ENCODE data around the gene LDLRAD3.

LDLRAD3 gene

GRCh38 chr11:36222831-36223635 lies 279.2 kb downstream of the LDLRAD3 start:
- Histone ChIP-seq H3K9me3 (ENCODE audit: control extremely low read depth in 1 of 5, control insufficient read depth in 4 of 5, insufficient read depth in 2 of 5, low read depth in 1 of 5, low read length in 4 of 5) (peaks cover 0 to 8% (median 4%) of the 10 kb centered on the region in 5 experiments), H3K4me1 (ENCODE audit: control extremely low read depth in 1 of 4, control insufficient read depth in 4 of 4, insufficient read depth in 4 of 4, low read length in 3 of 4) (no peaks in the 10 kb centered on the region), H3K36me3 (ENCODE audit: control insufficient read depth in 4 of 4, insufficient read depth in 4 of 4, low read length in 3 of 4) (no peaks in the 10 kb centered on the region), H3K27me3 (replicated peaks in 2 of 5; ENCODE audit: control insufficient read depth in 4 of 5, insufficient read depth in 5 of 5, low read length in 4 of 5) (peaks cover 0 to 3% (median 0%) of the 10 kb centered on the region in 5 experiments), H3K27ac (ENCODE audit: insufficient read depth in 1 of 2, low read depth in 1 of 2, low read length in 2 of 2, poor library complexity in 1 of 2, severe bottlenecking in 2 of 2) (no peak overlapping the region), H3K4me3 (ENCODE audit: control insufficient read depth in 1 of 7, extremely low read depth in 1 of 7, insufficient read depth in 4 of 7, low read depth in 2 of 7, low read length in 6 of 7) (no peak overlapping the region)
- no peak for DNase-seq
- ChIA-PET POLR2A (no interaction called here), CTCF (interaction anchor here (1.2 kb wide), 1 partner anchor 8 kb away, joined by 3 read pairs; no protein-coding TSS in a partner anchor)
- WGBS (ENCODE audit: insufficient coverage): 93% methylated on average over 12 of the region's 14 CpGs

- Histone ChIP-seq H3K36me3 (ENCODE audit: control insufficient read depth in 4 of 4, insufficient read depth in 4 of 4, low read length in 3 of 4) (no peaks in the 10 kb centered on the region), H3K4me1 (ENCODE audit: control extremely low read depth in 1 of 4, control insufficient read depth in 4 of 4, insufficient read depth in 4 of 4, low read length in 3 of 4) (no peaks in the 10 kb centered on the region), H3K4me3 (ENCODE audit: control insufficient read depth in 1 of 7, extremely low read depth in 1 of 7, insufficient read depth in 4 of 7, low read depth in 2 of 7, low read length in 6 of 7) (no peak overlapping the region), H3K27me3 (replicated peaks in 2 of 5; ENCODE audit: control insufficient read depth in 4 of 5, insufficient read depth in 5 of 5, low read length in 4 of 5) (peaks cover 0 to 3% (median 0%) of the 10 kb centered on the region in 5 experiments), H3K27ac (ENCODE audit: insufficient read depth in 1 of 2, low read depth in 1 of 2, low read length in 2 of 2, poor library complexity in 1 of 2, severe bottlenecking in 2 of 2) (no peak overlapping the region), H3K9me3 (ENCODE audit: control extremely low read depth in 1 of 5, control insufficient read depth in 4 of 5, insufficient read depth in 2 of 5, low read depth in 1 of 5, low read length in 4 of 5) (peaks cover 0 to 8% (median 4%) of the 10 kb centered on the region in 5 experiments)
- WGBS (ENCODE audit: insufficient coverage): 96% methylated on average over 4 of the region's 5 CpGs
- CTCF ChIA-PET: interaction anchor here (0.5 to 1.9 kb wide), 4 partner anchors 8 to 112 kb away, joined by 3 to 5 read pairs (median 4); no protein-coding TSS in a partner anchor
- no peak for DNase-seq
- POLR2A ChIA-PET: no interaction called here
Measured at GRCh38 chr11:36224209-36224882, 280.5 kb downstream of the LDLRAD3 start.

- DNase-seq: no peak
- H3K4me3 ChIP-seq (ENCODE audit: control insufficient read depth in 1 of 7, extremely low read depth in 1 of 7, insufficient read depth in 4 of 7, low read depth in 2 of 7, low read length in 6 of 7): no peak overlapping the region
- ChIA-PET POLR2A (no interaction called here), CTCF (no interaction called here)
- no peaks in the 10 kb centered on the region for H3K4me1 ChIP-seq (ENCODE audit: control extremely low read depth in 1 of 4, control insufficient read depth in 4 of 4, insufficient read depth in 4 of 4, low read length in 3 of 4)
- H3K36me3 ChIP-seq (ENCODE audit: control insufficient read depth in 4 of 4, insufficient read depth in 4 of 4, low read length in 3 of 4): no peaks in the 10 kb centered on the region
- H3K27me3 ChIP-seq (replicated peaks in 2 of 5; ENCODE audit: control insufficient read depth in 4 of 5, insufficient read depth in 5 of 5, low read length in 4 of 5): peaks cover 0 to 7% (median 0%) of the 10 kb centered on the region in 5 experiments
- H3K27ac ChIP-seq (ENCODE audit: insufficient read depth in 1 of 2, low read depth in 1 of 2, low read length in 2 of 2, poor library complexity in 1 of 2, severe bottlenecking in 2 of 2): no peak overlapping the region
- WGBS (ENCODE audit: insufficient coverage): 94% methylated on average over 13 of the region's 15 CpGs
- H3K9me3 ChIP-seq (ENCODE audit: control extremely low read depth in 1 of 5, control insufficient read depth in 4 of 5, insufficient read depth in 2 of 5, low read depth in 1 of 5, low read length in 4 of 5): peaks cover 0 to 2% (median 0%) of the 10 kb centered on the region in 5 experiments
Measured at GRCh38 chr11:36227044-36227443, 283.2 kb downstream of the LDLRAD3 start.

- CTCF ChIA-PET: no interaction called here
- DNase-seq: no peak
- POLR2A ChIA-PET: no interaction called here
- Histone ChIP-seq H3K27me3 (replicated peaks in 2 of 5; ENCODE audit: control insufficient read depth in 4 of 5, insufficient read depth in 5 of 5, low read length in 4 of 5) (peaks cover 0 to 4% (median 0%) of the 10 kb centered on the region in 5 experiments), H3K4me1 (ENCODE audit: control extremely low read depth in 1 of 4, control insufficient read depth in 4 of 4, insufficient read depth in 4 of 4, low read length in 3 of 4) (no peaks in the 10 kb centered on the region), H3K36me3 (ENCODE audit: control insufficient read depth in 4 of 4, insufficient read depth in 4 of 4, low read length in 3 of 4) (no peaks in the 10 kb centered on the region), H3K9me3 (ENCODE audit: control extremely low read depth in 1 of 5, control insufficient read depth in 4 of 5, insufficient read depth in 2 of 5, low read depth in 1 of 5, low read length in 4 of 5) (peaks cover 0 to 2% (median 0%) of the 10 kb centered on the region in 5 experiments), H3K4me3 (ENCODE audit: control insufficient read depth in 1 of 7, extremely low read depth in 1 of 7, insufficient read depth in 4 of 7, low read depth in 2 of 7, low read length in 6 of 7) (no peak overlapping the region), H3K27ac (ENCODE audit: insufficient read depth in 1 of 2, low read depth in 1 of 2, low read length in 2 of 2, poor library complexity in 1 of 2, severe bottlenecking in 2 of 2) (no peak overlapping the region)
- 97% methylated on average over 8 of the region's 8 CpGs for WGBS (ENCODE audit: insufficient coverage)
Measured at GRCh38 chr11:36228689-36229088, 284.8 kb downstream of the LDLRAD3 start.

GRCh38 chr11:36229091-36229705 lies 285.3 kb downstream of the LDLRAD3 start:
- Histone ChIP-seq H3K27me3 (replicated peaks in 2 of 5; ENCODE audit: control insufficient read depth in 4 of 5, insufficient read depth in 5 of 5, low read length in 4 of 5) (peaks cover 0 to 4% (median 0%) of the 10 kb centered on the region in 5 experiments), H3K4me3 (ENCODE audit: control insufficient read depth in 1 of 7, extremely low read depth in 1 of 7, insufficient read depth in 4 of 7, low read depth in 2 of 7, low read length in 6 of 7) (no peak overlapping the region), H3K27ac (ENCODE audit: insufficient read depth in 1 of 2, low read depth in 1 of 2, low read length in 2 of 2, poor library complexity in 1 of 2, severe bottlenecking in 2 of 2) (no peak overlapping the region), H3K36me3 (ENCODE audit: control insufficient read depth in 4 of 4, insufficient read depth in 4 of 4, low read length in 3 of 4) (no peaks in the 10 kb centered on the region), H3K4me1 (ENCODE audit: control extremely low read depth in 1 of 4, control insufficient read depth in 4 of 4, insufficient read depth in 4 of 4, low read length in 3 of 4) (no peaks in the 10 kb centered on the region), H3K9me3 (ENCODE audit: control extremely low read depth in 1 of 5, control insufficient read depth in 4 of 5, insufficient read depth in 2 of 5, low read depth in 1 of 5, low read length in 4 of 5) (peaks cover 0 to 2% (median 0%) of the 10 kb centered on the region in 5 experiments)
- DNase-seq: no peak
- ChIA-PET POLR2A (no interaction called here), CTCF (no interaction called here)
- WGBS (ENCODE audit: insufficient coverage): 96% methylated on average over 8 of the region's 12 CpGs

- Histone ChIP-seq H3K27ac (ENCODE audit: insufficient read depth in 1 of 2, low read depth in 1 of 2, low read length in 2 of 2, poor library complexity in 1 of 2, severe bottlenecking in 2 of 2) (no peak overlapping the region), H3K27me3 (replicated peaks in 2 of 5; ENCODE audit: control insufficient read depth in 4 of 5, insufficient read depth in 5 of 5, low read length in 4 of 5) (peaks cover 0 to 4% (median 0%) of the 10 kb centered on the region in 5 experiments), H3K9me3 (ENCODE audit: control extremely low read depth in 1 of 5, control insufficient read depth in 4 of 5, insufficient read depth in 2 of 5, low read depth in 1 of 5, low read length in 4 of 5) (peaks cover 0 to 2% (median 0%) of the 10 kb centered on the region in 5 experiments), H3K36me3 (ENCODE audit: control insufficient read depth in 4 of 4, insufficient read depth in 4 of 4, low read length in 3 of 4) (no peaks in the 10 kb centered on the region), H3K4me3 (ENCODE audit: control insufficient read depth in 1 of 7, extremely low read depth in 1 of 7, insufficient read depth in 4 of 7, low read depth in 2 of 7, low read length in 6 of 7) (no peak overlapping the region), H3K4me1 (ENCODE audit: control extremely low read depth in 1 of 4, control insufficient read depth in 4 of 4, insufficient read depth in 4 of 4, low read length in 3 of 4) (no peaks in the 10 kb centered on the region)
- DNase-seq: peak; percentile 8 to 58 (median 40)
- ChIA-PET POLR2A (no interaction called here), CTCF (interaction anchor here (0.5 to 1.2 kb wide), 2 partner anchors 27 to 684 kb away, joined by 3 read pairs; no protein-coding TSS in a partner anchor)
- WGBS (ENCODE audit: insufficient coverage): 60% methylated on average over 4 of the region's 11 CpGs
Measured at GRCh38 chr11:36230779-36231699, 287.2 kb downstream of the LDLRAD3 start.

All from common myeloid progenitor, CD34-positive (primary cell).